Central memory CD8-positive, alpha-beta T cell (primary cell): ENCODE data around the gene GSDME.
A peak's percentile ranks its signal among the peaks of the same experiment; 100 is the strongest.

Experiments used
- ATAC-seq: fragments of 150-1000 bp; cut with Tn5 transposase; replicated peaks from 2 replicates; pipeline ENCODE4 v1.10.0; 2022; ENCODE audit warnings: mild to moderate bottlenecking, moderate FRiP score, moderate number of reproducible peaks; ENCODE audit not compliant: poor library complexity, severe bottlenecking; ENCODE audit errors: extremely low read depth
- DNase-seq, 2 donors: peaks; one replicate each; pipeline ENCODE4 v3.0.0; 2021; ENCODE audit warnings: low spot score in 2 of 2
- H3K27ac Mint-ChIP-seq: one replicate; pipeline ENCODE4 v1.8.0; 2022; ENCODE audit warnings: low read depth, mild to moderate bottlenecking, moderate library complexity, mixed read lengths
- H3K27me3 Mint-ChIP-seq: one replicate; pipeline ENCODE4 v1.8.0; 2022; ENCODE audit warnings: mixed read lengths
- H3K36me3 Mint-ChIP-seq: one replicate; pipeline ENCODE4 v1.8.0; 2022; ENCODE audit warnings: mild to moderate bottlenecking, moderate library complexity, mixed read lengths; ENCODE audit not compliant: insufficient read depth
- H3K4me1 Mint-ChIP-seq: one replicate; pipeline ENCODE4 v1.8.0; 2022; ENCODE audit warnings: mixed read lengths
- H3K4me3 Mint-ChIP-seq: one replicate; pipeline ENCODE4 v1.8.0; 2022; ENCODE audit warnings: mild to moderate bottlenecking, moderate library complexity, mixed read lengths
- H3K9me3 Mint-ChIP-seq: one replicate; pipeline ENCODE4 v1.8.0; 2022; ENCODE audit warnings: mixed read lengths

The GSDME gene

DNA sequence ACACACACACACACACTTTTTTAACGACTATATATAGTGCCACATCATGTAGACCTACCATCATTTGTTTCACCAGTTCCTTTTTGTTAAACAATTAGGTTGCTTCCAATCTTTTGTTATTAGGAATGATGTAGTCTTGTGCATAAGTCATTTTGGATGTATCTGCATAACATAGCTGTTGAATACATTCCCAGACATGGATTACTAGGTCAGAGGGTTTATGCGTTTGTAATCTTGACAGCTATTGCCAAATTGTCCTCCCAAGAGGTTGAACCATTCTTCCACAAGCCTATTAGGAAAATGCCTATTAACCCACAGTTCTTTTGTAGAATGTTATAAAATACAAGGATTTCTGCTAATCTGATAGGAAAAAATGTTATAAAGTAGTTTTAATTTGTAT lies 96.7 kb downstream of the GSDME start:
- H3K27ac Mint-ChIP-seq: no peak overlapping the region
- H3K4me1 Mint-ChIP-seq: no peaks in the 10 kb centered on the region

DNA sequence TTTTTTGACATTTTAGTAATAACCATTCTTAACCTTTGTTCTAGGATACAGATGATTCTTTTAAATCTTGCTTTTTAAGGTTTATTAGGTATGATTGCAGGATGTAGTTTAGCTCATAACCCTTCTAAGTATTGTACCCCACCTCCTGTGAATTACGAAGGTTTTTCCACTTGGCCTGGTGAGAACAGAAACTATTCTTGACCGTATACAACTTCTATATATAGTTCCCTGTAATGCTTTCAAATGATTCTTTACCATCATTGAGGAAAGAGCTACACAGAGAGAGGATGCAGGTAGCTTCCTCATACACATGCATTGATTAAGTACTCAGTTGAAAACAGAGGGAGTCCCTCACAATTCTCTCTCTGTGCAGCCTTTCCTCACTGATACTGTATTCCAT lies 97.8 kb downstream of the GSDME start:
- H3K27ac Mint-ChIP-seq: no peak overlapping the region
- no peaks in the 10 kb centered on the region for H3K27me3 Mint-ChIP-seq
- no peaks in the 10 kb centered on the region for H3K9me3 Mint-ChIP-seq
- DNase-seq (no peak), ATAC-seq (no peak)
- H3K4me3 Mint-ChIP-seq: no peak overlapping the region
- H3K4me1 Mint-ChIP-seq: no peaks in the 10 kb centered on the region
- peaks cover 2% of the 10 kb centered on the region for H3K36me3 Mint-ChIP-seq

More for the DNA sequence above, 96.7 kb downstream of the GSDME start:
- DNase-seq (no peak), ATAC-seq (no peak)
- Mint-ChIP-seq H3K9me3 (no peaks in the 10 kb centered on the region), H3K27me3 (no peaks in the 10 kb centered on the region), H3K36me3 (peaks cover 2% of the 10 kb centered on the region), H3K4me3 (no peak overlapping the region)

GRCh38 chr7:24657980-24658379 lies 99.3 kb downstream of the GSDME start:
- no peaks in the 10 kb centered on the region for H3K4me1 Mint-ChIP-seq
- H3K27ac Mint-ChIP-seq: no peak overlapping the region
- no peaks in the 10 kb centered on the region for H3K9me3 Mint-ChIP-seq
- ATAC-seq (no peak), DNase-seq (no peak)
- no peak overlapping the region for H3K4me3 Mint-ChIP-seq
- no peaks in the 10 kb centered on the region for H3K27me3 Mint-ChIP-seq
- H3K36me3 Mint-ChIP-seq: peaks cover 2% of the 10 kb centered on the region

DNA sequence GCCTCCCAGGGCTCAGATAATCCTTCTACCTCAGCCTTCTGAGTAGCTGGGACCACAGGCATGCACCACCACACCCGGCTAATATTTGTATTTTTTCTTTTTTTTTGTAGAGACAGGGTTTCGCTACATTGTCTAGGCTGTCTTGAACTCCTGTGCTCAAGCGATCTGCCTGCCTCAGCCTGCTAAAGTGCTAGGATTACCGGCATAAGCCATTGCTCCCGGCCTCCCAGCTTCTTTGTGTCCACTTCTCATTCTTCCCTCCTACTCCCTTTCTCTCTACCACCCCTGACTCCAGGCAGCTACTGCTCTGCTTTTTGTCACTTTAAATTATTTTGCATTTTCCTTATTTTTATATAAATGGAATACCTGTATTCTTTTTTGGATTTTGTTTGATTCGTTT lies 100.7 kb downstream of the GSDME start:
- DNase-seq (no peak), ATAC-seq (no peak)
- H3K27me3 Mint-ChIP-seq: no peaks in the 10 kb centered on the region
- H3K36me3 Mint-ChIP-seq: peaks cover 2% of the 10 kb centered on the region
- no peaks in the 10 kb centered on the region for H3K9me3 Mint-ChIP-seq
- H3K4me1 Mint-ChIP-seq: no peaks in the 10 kb centered on the region
- no peak overlapping the region for H3K27ac Mint-ChIP-seq
- no peak overlapping the region for H3K4me3 Mint-ChIP-seq

DNA sequence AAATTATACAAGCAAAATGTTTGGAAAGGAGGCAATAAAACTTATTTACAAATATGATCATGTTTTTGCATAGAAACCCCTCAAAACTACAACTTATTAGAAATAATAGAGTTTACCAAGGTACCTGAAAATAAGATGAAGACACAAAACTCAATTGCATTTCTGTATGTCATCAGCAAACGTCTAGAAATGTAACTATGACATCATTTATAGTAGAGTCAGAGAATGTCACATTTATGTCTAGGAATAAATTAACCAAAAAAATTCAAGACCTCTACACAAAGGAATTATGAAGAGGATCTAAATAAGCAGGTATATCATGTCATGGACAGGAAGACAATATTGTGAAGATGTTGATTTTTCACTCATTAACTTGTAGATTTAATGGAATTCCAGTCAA lies 103.0 kb downstream of the GSDME start:
- Mint-ChIP-seq H3K9me3 (no peaks in the 10 kb centered on the region), H3K4me3 (no peak overlapping the region), H3K27ac (no peak overlapping the region), H3K27me3 (no peaks in the 10 kb centered on the region), H3K36me3 (peaks cover 4% of the 10 kb centered on the region), H3K4me1 (no peaks in the 10 kb centered on the region)
- DNase-seq (no peak), ATAC-seq (no peak)

GRCh38 chr7:24653316-24654085 lies 103.8 kb downstream of the GSDME start:
- peak overlapping the region; percentile 44 for H3K27ac Mint-ChIP-seq

DNA sequence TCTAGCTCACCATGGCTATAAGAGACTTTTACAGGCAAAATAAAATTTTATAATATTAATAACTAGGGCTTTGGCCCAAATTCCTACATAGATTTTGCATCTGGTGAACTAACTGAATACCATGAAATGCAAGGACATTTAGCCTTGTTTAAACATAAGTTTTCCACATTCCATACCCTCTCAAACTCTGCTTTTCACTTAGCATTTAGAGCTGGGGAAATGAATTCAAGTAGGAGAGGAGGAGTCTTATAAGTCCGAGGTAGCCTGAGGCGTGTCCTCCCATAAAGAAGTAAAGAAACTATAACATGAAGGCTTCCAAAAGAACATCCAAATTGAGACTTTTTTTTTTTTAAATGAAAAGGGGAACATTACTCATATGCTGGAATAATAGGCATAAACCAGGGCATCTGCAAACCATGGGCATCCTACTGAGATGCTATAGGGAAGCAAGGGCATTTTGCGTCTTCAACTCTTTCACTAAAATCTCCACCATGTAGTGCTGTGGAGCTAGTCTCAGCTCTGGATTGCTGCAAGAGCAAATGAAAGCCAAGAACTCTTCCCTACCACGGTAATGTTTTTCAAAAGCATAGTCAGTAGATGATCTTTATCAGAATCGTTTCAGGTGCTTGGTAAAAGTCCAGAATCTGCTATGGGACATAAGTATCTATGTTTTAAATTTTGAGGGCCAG lies 104.9 kb downstream of the GSDME start:
- no peak for ATAC-seq

More at GRCh38 chr7:24653316-24654085, 103.8 kb downstream of the GSDME start:
- no peak for ATAC-seq
- DNase-seq: no peak
- Mint-ChIP-seq H3K4me3 (peak overlapping the region; percentile 27), H3K4me1 (no peaks in the 10 kb centered on the region), H3K9me3 (no peaks in the 10 kb centered on the region), H3K27me3 (no peaks in the 10 kb centered on the region), H3K36me3 (peaks cover 6% of the 10 kb centered on the region)

More for the DNA sequence above, 104.9 kb downstream of the GSDME start:
- Mint-ChIP-seq H3K36me3 (peaks cover 10% of the 10 kb centered on the region), H3K9me3 (no peaks in the 10 kb centered on the region), H3K4me1 (no peaks in the 10 kb centered on the region), H3K4me3 (no peak overlapping the region), H3K27me3 (no peaks in the 10 kb centered on the region), H3K27ac (no peak overlapping the region)
- DNase-seq: no peak
